Measurements from ENCODE around the gene DISP2.

The DISP2 gene

GRCh38 chr15:40428185-40428584 is 70.2 kb downstream of the DISP2 start:
- no peak for DNase-seq
